Transverse colon (tissue), 4 donors: ENCODE results near the gene HADH. TPM values are rescaled to one million over a fixed set of nuclear protein-coding genes. Genes with fewer than 3 reads are reported as not detected.

Source experiments
- DNase-seq: peaks from one replicate; pipeline ENCODE4 v3.0.0-alpha.2; 2019
- H3K27ac ChIP-seq, 4 donors: fragments of 200-600 bp; sonication (generic); 2 replicates each; pipeline ENCODE4 v1.5.1; 2016 to 2018; ENCODE audit warnings: inconsistent platforms in 4 of 4
- H3K27me3 ChIP-seq: fragments of 200-600 bp; sonication (generic); 2 replicates; pipeline ENCODE4 v1.5.1; 2017; ENCODE audit warnings: inconsistent platforms
- H3K36me3 ChIP-seq, 4 donors: fragments of 200-600 bp; sonication (generic); 2 replicates each; pipeline ENCODE4 v1.5.1; 2017 to 2019; ENCODE audit warnings: inconsistent platforms in 4 of 4
- H3K4me1 ChIP-seq, 4 donors: fragments of 200-600 bp; sonication (generic); 2 replicates each; pipeline ENCODE4 v1.5.1; 2017 to 2020; ENCODE audit warnings: inconsistent platforms in 4 of 4
- H3K4me3 ChIP-seq, 4 donors: fragments of 200-600 bp; sonication (generic); 1 replicate in 1 of 4; 2 replicates in 3 of 4; pipeline versions ENCODE4 v1.5.1 to v1.6.1; 2017 to 2019; ENCODE audit warnings: inconsistent platforms in 4 of 4
- H3K9me3 ChIP-seq, 2 donors: fragments of 200-600 bp; sonication (generic); 2 replicates each; pipeline ENCODE4 v1.5.1; 2017 to 2019; ENCODE audit warnings: inconsistent platforms in 2 of 2
- CTCF ChIP-seq, 5 experiments: fragments of 200-600 bp in 3 of 5; fragments of 450-650 bp in 2 of 5; sonication (generic) in 3 of 5; IDR thresholded peaks; 1 replicate in 2 of 5; 2 replicates in 3 of 5; pipeline ENCODE4 v1.5.1; 2016 to 2017; ENCODE audit warnings: antibody characterized with exemption in 5 of 5, inconsistent platforms in 3 of 5, mild to moderate bottlenecking in 2 of 5, moderate library complexity in 1 of 5
- EP300 ChIP-seq: sonication (generic); formaldehyde crosslinking; IDR thresholded peaks from one replicate; pipeline ENCODE4 v1.6.1; 2017; ENCODE audit warnings: antibody characterized with exemption, low read depth
- POLR2A ChIP-seq: fragments of 450-650 bp; IDR thresholded peaks from one replicate; pipeline ENCODE4 v1.6.1; 2016; ENCODE audit warnings: antibody characterized with exemption, mild to moderate bottlenecking, moderate library complexity
- POLR2AphosphoS5 ChIP-seq, 3 donors: sonication (generic); formaldehyde crosslinking; IDR thresholded peaks; one replicate each; pipeline ENCODE4 v1.6.1; 2016; ENCODE audit warnings: antibody characterized with exemption in 3 of 3
- WGBS, 2 donors: methylation state at CpG; one replicate each; pipeline ENCODE4 v1.1.5; 2018; ENCODE audit warnings: low coverage in 1 of 2; 5-methylcytosine and 5-hydroxymethylcytosine counted together
- in situ Hi-C, 4 donors: fragments of 200-750 bp; cut with MboI; loops; one replicate each; pipeline versions ENCODE4 v1.15.0 to v1.15.1; 2017; ENCODE audit warnings: low sequenced_read_pairs in 3 of 4, low pct_ligation_motif_present in 1 of 4, low pct_unique_long_range_greater_than_20kb in 1 of 4
- intact Hi-C: fragments of 100-400 bp; cut with DNase I; formaldehyde crosslinking; loops from one replicate; pipeline ENCODE4 v1.15.1; 2023; ENCODE audit warnings: low total_unique reads
- total RNA-seq, 4 donors: library from RNA; depleted of rRNA; stranded (reverse); fragments of >200 nt; gene quantifications; one replicate each; pipeline ENCODE4 v1.1.0, GENCODE V29; 2016

The HADH gene
- total RNA-seq, 4 donors from 2014 or later = 47.5 to 135 (median 117) TPM

GRCh38 chr4:108004646-108005045 lies 15.0 kb downstream of the HADH start:
- TF ChIP-seq CTCF (IDR thresholded peaks at IDR 0.05) = no peak
- TF ChIP-seq POLR2A = no peak
- no peak for TF ChIP-seq POLR2AphosphoS5 (IDR thresholded peaks at IDR 0.05)
- TF ChIP-seq EP300 = no peak
- H3K4me1 ChIP-seq = peaks cover 0 to 5% (median 0%) of the 10 kb centered on the region in 4 donors
- in situ Hi-C loops = no loop called here
- intact Hi-C loops = no loop called here
- WGBS, 2 donors = 87 to 90% methylated on average over 2 of the region's 2 CpGs
- no peaks in the 10 kb centered on the region for H3K9me3 ChIP-seq
- H3K27me3 ChIP-seq = no peaks in the 10 kb centered on the region
- no peak for DNase-seq
- H3K36me3 ChIP-seq = peaks cover 0 to 4% (median 0%) of the 10 kb centered on the region in 4 donors
- no peak overlapping the region for H3K27ac ChIP-seq
- no peak overlapping the region for H3K4me3 ChIP-seq

- H3K27me3 ChIP-seq = no peaks in the 10 kb centered on the region
- peaks cover 0 to 5% (median 0%) of the 10 kb centered on the region in 4 donors for H3K36me3 ChIP-seq
- H3K27ac ChIP-seq = no peak overlapping the region
- 96% methylated on average over 1 of the region's 1 CpG; no CpG with 5 or more reads in 1 of the 2 donors for WGBS, 2 donors
- no peak overlapping the region for H3K4me3 ChIP-seq
- peaks cover 0 to 5% (median 0%) of the 10 kb centered on the region in 4 donors for H3K4me1 ChIP-seq
- intact Hi-C loops (no loop called here), in situ Hi-C loops (no loop called here)
- no peak for DNase-seq
- H3K9me3 ChIP-seq = no peaks in the 10 kb centered on the region
- TF ChIP-seq CTCF (IDR thresholded peaks at IDR 0.05) (no peak), POLR2A (no peak), EP300 (no peak), POLR2AphosphoS5 (IDR thresholded peaks at IDR 0.05) (no peak)
Measured at GRCh38 chr4:108005807-108006206, 16.1 kb downstream of the HADH start.

- Histone ChIP-seq H3K27me3 (no peaks in the 10 kb centered on the region), H3K4me1 (peaks cover 0 to 5% (median 0%) of the 10 kb centered on the region in 4 donors), H3K36me3 (peaks cover 0 to 8% (median 0%) of the 10 kb centered on the region in 4 donors), H3K4me3 (no peak overlapping the region), H3K27ac (no peak overlapping the region), H3K9me3 (no peaks in the 10 kb centered on the region)
- intact Hi-C loops = no loop called here
- DNase-seq = no peak
- TF ChIP-seq POLR2AphosphoS5 (IDR thresholded peaks at IDR 0.05) = no peak
- in situ Hi-C loops = no loop called here
Measured at GRCh38 chr4:108006361-108006760, 16.7 kb downstream of the HADH start.

GRCh38 chr4:108007984-108008383 lies 18.3 kb downstream of the HADH start:
- H3K4me3 ChIP-seq = no peak overlapping the region
- intact Hi-C loops = no loop called here
- no peaks in the 10 kb centered on the region for H3K27me3 ChIP-seq
- in situ Hi-C loops = no loop called here
- H3K36me3 ChIP-seq = peaks cover 0 to 9% (median 0%) of the 10 kb centered on the region in 4 donors
- TF ChIP-seq POLR2A (no peak), POLR2AphosphoS5 (IDR thresholded peaks at IDR 0.05) (no peak), EP300 (no peak)
- 99 to 100% methylated on average over 3 to 7 of the region's 7 CpGs for WGBS, 2 donors
- DNase-seq = no peak
- no peaks in the 10 kb centered on the region for H3K9me3 ChIP-seq
- H3K4me1 ChIP-seq = peaks cover 0 to 5% (median 0%) of the 10 kb centered on the region in 4 donors
- H3K27ac ChIP-seq = no peak overlapping the region

GRCh38 chr4:108008721-108009120 lies 19.0 kb downstream of the HADH start:
- in situ Hi-C loops = no loop called here
- Histone ChIP-seq H3K27ac (no peak overlapping the region), H3K36me3 (peaks cover 0 to 9% (median 0%) of the 10 kb centered on the region in 4 donors), H3K4me1 (peaks cover 0 to 5% (median 0%) of the 10 kb centered on the region in 4 donors), H3K4me3 (no peak overlapping the region), H3K27me3 (no peaks in the 10 kb centered on the region), H3K9me3 (no peaks in the 10 kb centered on the region)
- TF ChIP-seq POLR2A = no peak
- TF ChIP-seq EP300 = no peak
- TF ChIP-seq POLR2AphosphoS5 (IDR thresholded peaks at IDR 0.05) = no peak
- no peak for TF ChIP-seq CTCF (IDR thresholded peaks at IDR 0.05)
- 95% methylated on average over 2 of the region's 2 CpGs; no CpG with 5 or more reads in 1 of the 2 donors for WGBS, 2 donors
- intact Hi-C loops = no loop called here
- DNase-seq = no peak
